IPS-18c (cell line): Measurements from ENCODE around the gene PNCK.

ENCODE experiments used
- H3K4me3 ChIP-seq: 2 replicates; pipeline ENCODE4 v1.7.0; 2013; ENCODE audit warnings: low read depth, mild to moderate bottlenecking, low read length, moderate library complexity; ENCODE audit not compliant: insufficient read depth
- H3K9me3 ChIP-seq: one replicate; pipeline ENCODE4 v1.6.1; 2013; ENCODE audit warnings: mild to moderate bottlenecking, low read length, moderate library complexity; ENCODE audit not compliant: control insufficient read depth, insufficient read depth

The PNCK gene

GRCh38 chrX:153671589-153672530, 1.8 kb downstream of the PNCK start:
- peaks cover 18% of the 10 kb centered on the region for H3K9me3 ChIP-seq
- H3K4me3 ChIP-seq = no peak overlapping the region

GRCh38 chrX:153670748-153671588, 2.6 kb downstream of the PNCK start:
- H3K4me3 ChIP-seq = no peak overlapping the region

GRCh38 chrX:153669901-153670731, 3.5 kb downstream of the PNCK start:
- H3K9me3 ChIP-seq = peaks cover 18% of the 10 kb centered on the region
- H3K4me3 ChIP-seq = no peak overlapping the region

More at GRCh38 chrX:153670748-153671588, 2.6 kb downstream of the PNCK start:
- H3K9me3 ChIP-seq = peaks cover 18% of the 10 kb centered on the region

- H3K4me3 ChIP-seq = no peak overlapping the region
- peaks cover 18% of the 10 kb centered on the region for H3K9me3 ChIP-seq
Measured at GRCh38 chrX:153669174-153669890, 4.3 kb downstream of the PNCK start.

- Histone ChIP-seq H3K4me3 (no peak overlapping the region), H3K9me3 (peaks cover 15% of the 10 kb centered on the region)
Measured at GRCh38 chrX:153668423-153669173, 5.0 kb downstream of the PNCK start.

GRCh38 chrX:153667956-153668396, 5.6 kb downstream of the PNCK start:
- Histone ChIP-seq H3K9me3 (peaks cover 15% of the 10 kb centered on the region), H3K4me3 (peak overlapping the region; percentile 31; the same call in 1 of the 2 replicates)

- peak overlapping the region; percentile 31 for H3K4me3 ChIP-seq
- H3K9me3 ChIP-seq = peaks cover 15% of the 10 kb centered on the region
Measured at GRCh38 chrX:153667281-153667955, 6.2 kb downstream of the PNCK start.

GRCh38 chrX:153665726-153666306, 7.8 kb downstream of the PNCK start:
- peaks cover 12% of the 10 kb centered on the region for H3K9me3 ChIP-seq

GRCh38 chrX:153662266-153662665, 11.3 kb downstream of the PNCK start:
- Histone ChIP-seq H3K4me3 (no peak overlapping the region), H3K9me3 (peaks cover 4% of the 10 kb centered on the region)

More at GRCh38 chrX:153665726-153666306, 7.8 kb downstream of the PNCK start:
- H3K4me3 ChIP-seq = no peak overlapping the region

- peaks cover 7% of the 10 kb centered on the region for H3K9me3 ChIP-seq
Measured at GRCh38 chrX:153659268-153659667, 14.3 kb downstream of the PNCK start.

GRCh38 chrX:153657161-153657560, 16.5 kb downstream of the PNCK start:
- peaks cover 5% of the 10 kb centered on the region for H3K9me3 ChIP-seq

More at GRCh38 chrX:153659268-153659667, 14.3 kb downstream of the PNCK start:
- no peak overlapping the region for H3K4me3 ChIP-seq

GRCh38 chrX:153653556-153653955, 20.1 kb downstream of the PNCK start:
- Histone ChIP-seq H3K9me3 (peaks cover 11% of the 10 kb centered on the region), H3K4me3 (no peak overlapping the region)

More at GRCh38 chrX:153657161-153657560, 16.5 kb downstream of the PNCK start:
- H3K4me3 ChIP-seq = no peak overlapping the region

GRCh38 chrX:153651540-153652079, 22.0 kb downstream of the PNCK start:
- Histone ChIP-seq H3K4me3 (no peak overlapping the region), H3K9me3 (peaks cover 13% of the 10 kb centered on the region)

- H3K9me3 ChIP-seq = peaks cover 13% of the 10 kb centered on the region
Measured at GRCh38 chrX:153650959-153651358, 22.7 kb downstream of the PNCK start.

More at GRCh38 chrX:153650959-153651358, 22.7 kb downstream of the PNCK start:
- no peak overlapping the region for H3K4me3 ChIP-seq
